Measurements from ENCODE around the gene CCDC120.

The CCDC120 gene, protein sequence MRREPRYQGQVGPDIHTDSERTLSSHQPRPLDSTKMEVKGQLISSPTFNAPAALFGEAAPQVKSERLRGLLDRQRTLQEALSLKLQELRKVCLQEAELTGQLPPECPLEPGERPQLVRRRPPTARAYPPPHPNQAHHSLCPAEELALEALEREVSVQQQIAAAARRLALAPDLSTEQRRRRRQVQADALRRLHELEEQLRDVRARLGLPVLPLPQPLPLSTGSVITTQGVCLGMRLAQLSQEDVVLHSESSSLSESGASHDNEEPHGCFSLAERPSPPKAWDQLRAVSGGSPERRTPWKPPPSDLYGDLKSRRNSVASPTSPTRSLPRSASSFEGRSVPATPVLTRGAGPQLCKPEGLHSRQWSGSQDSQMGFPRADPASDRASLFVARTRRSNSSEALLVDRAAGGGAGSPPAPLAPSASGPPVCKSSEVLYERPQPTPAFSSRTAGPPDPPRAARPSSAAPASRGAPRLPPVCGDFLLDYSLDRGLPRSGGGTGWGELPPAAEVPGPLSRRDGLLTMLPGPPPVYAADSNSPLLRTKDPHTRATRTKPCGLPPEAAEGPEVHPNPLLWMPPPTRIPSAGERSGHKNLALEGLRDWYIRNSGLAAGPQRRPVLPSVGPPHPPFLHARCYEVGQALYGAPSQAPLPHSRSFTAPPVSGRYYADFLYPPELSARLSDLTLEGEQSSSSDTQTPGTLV

DNA sequence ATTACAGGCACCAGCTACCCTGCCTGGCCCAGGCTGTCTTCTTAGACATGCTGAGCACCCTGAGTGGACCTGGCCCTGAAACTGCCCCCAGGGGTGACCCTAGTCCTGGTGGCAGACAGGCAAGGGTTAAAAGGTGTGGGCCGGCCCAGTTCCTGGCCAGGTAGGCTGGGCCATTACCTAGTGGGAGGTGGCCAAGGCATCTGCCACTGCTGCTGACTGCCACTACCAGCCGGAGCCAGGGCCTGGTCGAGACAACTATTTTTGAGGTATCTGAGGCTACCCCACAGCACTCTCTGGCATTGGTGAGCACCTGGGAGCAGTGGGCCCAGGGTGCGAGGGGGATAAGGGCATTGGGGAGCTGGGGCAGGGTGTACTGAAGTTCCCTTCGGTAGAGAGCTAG, at the start of gene CCDC120:
Gene CCDC120, plus strand, starts transcription at position 206 of the 400 bp plus-strand sequence. CDS start 3,043 bp downstream, outside the sequence.
- DNase-seq: no peak

DNA sequence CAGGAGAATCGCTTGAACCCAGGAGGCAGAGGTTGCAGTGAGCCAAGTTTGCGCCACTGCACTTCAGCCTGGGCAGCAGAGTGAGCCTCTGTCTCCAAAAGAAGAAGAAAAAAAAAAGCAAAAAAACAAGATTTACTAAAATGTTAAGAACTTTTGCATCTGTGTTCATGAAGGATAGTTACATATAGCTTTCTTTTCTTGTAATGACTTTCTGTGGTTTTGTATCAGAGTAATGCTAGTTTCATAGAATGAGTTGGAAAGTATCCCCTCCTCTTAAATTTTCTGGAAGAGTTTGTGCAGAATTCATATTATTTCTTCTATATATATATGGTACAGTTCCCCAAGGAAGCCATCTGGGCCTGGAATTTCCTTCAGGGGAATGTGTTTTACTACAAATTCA, 39.7 kb upstream of the CCDC120 start:
- no peak for DNase-seq

DNA sequence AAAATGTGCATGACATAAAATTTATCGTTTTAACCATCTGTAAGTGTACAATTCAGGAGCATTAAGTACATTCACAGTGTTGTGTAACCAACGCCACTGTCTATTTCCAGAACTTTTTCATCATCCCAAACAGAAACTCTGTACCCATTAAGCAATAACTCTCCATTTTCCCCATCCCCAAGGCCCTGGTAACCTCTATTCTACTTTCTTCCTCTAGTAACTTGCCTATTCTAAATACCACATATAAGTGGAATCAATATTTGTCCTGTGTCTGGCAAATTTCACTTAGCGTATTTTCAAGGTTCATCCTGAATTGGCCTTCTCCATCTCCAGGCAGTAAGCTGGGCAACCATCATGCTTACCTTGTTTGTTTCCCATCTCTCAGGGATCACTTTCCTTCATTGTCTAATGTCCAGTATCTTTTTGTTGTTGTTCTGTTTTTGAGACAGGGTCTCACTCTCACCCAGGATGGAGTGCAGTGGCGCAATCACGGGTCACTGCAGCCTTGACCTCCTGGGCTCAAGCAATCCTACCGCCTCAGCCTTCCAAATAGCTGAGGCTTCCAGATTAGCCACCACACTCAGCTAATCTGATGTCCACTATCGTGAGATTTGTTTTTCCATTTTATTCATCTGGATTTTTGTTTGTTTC, 39.1 kb upstream of the CCDC120 start:
- DNase-seq: peak; percentile 65

DNA sequence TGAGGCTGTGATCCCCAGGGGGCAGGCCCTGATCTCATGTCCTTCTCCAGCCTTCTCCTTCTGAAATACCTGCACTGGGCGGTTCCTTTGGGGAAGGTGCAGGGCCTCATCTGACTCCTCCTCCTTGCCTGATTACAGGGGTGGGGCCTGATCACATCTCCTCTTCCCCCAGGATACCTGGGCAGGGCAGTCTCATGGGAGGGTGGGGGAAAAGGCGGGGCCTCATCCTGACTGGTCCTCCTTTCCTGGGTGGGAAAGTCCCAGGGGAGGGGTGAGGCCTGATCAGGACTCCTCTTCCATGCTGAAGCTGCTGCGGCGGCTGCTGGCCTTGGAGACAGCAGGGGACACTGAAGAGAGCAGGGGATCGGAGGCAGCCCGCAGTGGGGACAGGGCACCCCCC, 28.9 kb upstream of the CCDC120 start:
- DNase-seq: no peak

DNA sequence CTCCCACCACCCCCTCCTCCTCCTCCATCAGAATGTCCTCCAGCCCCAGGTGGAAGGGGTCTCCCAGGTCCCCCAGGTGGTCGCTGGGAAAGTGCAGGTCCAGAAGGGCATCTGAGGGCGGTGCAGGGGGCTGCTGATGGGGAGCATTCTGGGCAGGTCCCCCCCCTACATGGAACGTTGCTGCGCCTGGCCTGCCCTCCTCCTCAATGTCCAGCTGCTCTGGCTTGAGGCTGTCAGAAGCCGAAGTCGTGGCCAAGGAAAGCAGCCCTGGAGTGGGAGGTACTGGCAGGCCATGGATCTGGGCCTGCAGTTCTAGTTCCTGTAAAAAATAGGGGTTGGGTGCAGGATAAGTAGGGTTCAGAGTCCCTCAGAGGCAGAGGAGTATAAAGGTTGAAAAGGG, 28.5 kb upstream of the CCDC120 start:
- DNase-seq: no peak

DNA sequence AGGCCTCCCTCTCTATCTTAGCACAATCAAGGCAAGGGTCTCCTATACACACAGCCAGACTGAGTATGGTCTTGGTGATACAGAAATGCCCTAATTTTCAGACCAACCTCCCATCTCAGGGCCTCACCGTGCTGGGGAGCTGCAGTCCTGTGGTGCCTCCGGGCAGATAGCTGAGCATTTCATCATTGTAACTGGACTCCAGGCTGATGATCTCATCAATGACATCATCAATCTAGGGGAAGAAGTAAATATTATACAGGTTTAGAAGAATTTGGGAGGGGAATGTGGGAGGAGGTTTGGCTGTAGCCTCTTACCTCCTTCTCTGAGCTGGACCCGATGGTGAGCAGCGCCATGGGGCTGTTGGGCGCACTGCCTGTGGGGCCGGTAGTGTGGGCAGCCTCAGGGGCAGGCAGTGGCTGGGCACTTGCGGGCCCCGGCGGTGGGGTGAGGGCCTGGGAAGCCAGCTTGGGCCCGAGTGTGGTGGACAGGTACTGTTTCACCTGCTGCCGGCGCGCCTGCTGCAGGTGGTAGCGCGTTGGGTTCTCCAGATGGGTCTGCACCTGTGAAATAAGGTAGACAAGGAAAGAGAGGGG, 20.8 kb upstream of the CCDC120 start:
- DNase-seq: no peak

DNA sequence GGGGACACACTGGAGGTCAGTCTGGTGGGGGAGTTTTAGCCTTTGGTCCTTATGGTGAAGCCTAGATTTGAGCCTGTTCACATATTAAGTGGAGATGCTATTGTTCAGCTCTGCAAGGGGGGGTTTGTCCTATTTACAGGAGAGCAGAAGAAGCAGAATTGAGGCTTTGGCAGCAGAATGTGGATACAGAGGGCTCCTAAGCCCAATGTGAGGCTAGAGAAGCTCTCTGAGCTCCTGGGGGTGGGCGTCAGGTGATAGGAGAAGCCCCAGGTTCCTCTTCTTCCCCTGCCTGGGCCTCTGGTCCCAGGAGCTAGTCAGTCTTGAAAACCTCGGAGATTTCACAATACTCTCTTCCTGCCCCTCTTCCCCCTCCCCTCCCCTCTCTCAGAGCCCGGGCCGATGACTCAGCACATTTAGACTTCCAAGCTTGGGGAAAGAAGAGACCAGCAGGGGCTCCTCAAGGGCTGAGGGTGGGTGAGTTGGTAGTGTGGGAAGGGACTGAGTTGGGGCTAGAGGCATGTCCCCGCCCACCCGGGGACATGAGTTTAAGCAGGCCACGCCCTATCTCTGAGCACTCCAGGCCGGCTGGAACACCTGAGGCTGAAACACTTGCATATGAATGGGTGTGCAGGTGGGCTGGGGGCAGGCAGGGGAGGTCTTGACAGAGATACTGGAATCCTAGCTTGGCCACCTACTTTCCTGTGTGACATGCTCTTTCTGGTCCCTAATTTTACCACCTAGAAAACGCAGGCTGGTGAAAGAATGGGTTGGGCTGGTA, 19.0 kb upstream of the CCDC120 start:
- peak; percentile 84 for DNase-seq

DNA sequence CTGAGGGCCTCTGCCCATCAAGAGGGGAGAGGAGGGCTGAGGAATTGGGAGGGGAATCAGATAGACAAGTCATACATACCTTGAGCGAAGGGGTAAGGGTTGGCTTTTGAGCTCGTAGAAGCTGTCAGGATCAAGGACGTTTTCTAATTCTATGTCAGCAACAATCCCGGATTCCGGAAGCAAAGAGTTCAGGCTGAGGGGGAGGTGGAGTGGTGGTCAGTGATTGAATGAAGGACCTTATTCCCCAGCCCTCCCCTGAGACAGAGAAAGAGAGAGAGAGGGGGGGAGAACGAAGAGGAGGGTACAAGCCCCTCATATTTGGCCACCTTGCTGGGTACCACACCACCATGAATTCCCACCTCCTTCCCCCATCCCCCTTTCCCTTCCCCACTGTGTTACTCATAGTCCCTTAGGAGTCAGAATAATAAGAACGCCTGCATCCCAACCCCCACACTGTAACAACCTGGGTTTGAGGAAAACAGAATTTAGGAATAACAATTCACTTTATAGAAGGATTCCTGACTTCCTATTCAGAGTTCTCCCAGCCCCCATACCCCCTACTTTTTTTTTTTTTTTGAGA, 18.3 kb upstream of the CCDC120 start:
- no peak for DNase-seq

DNA sequence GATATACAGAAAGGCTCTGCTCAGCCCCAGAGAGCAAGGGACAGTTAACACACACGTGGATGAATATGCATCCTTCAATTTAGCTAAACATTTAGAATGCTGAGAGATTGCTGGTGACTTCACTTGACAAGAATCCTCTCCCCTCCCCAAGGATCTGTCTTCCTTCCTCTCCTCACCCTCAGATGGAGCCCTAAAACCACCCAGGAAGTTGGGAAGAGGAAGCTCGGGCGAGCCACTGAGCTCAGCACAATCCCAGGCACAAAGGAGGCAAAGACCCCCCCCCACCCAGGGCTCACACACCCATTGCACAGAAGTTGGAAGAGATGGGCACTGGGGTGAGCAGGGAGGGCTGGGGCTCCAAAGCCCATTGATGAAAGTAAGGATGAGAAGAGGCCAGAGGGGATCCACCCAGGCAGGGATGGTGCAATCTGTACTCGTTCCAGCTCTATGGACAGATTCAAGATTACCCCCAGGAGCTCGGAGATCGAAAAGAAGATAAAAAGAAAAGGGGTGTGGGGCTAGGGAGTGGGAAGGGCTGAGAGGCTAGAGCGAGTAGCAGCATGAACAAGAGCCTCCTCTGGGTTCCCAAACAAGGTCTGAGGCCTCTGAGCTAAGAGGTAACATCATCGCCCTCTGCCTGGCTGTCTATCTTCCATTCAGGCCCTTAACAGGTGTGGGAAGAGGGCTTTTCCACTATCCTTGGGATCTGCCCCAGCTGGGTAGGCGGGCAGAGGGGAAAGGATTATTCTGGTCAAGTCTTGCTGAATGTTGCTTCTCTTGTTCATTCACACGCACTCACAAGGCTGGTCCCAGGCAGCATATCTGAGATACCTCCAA, 16.8 kb upstream of the CCDC120 start:
- no peak for DNase-seq

DNA sequence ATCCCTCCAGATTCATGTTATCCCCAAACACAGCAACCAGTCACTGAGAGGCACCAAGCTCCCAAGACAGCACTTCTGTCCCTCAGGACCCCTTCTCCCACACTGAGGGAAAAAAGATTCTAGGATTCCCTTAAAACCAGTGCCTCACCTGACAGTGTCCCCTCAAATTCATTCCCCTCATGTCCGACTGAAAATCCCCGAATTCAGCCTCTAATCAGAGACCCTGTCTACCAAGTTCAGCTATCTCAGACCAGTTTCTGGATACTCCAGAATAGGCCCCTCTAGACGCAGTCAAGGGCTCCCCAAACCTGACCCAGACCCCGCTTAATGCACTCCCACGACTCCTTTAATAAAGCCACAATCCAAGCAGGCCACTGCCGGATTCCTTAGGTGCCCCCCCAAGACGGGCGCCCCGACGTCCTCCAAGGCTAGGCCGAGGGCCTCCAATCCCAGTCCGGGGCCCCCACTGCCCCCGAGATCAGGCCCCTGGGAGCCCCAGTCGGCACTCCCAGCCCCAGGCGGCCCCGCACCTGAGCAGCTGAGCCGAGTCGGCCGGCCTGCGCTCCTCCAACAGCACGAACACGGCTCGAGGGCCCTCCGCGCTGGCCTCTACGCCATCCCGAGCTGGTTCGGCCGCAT, 16.1 kb upstream of the CCDC120 start:
- DNase-seq: no peak

DNA sequence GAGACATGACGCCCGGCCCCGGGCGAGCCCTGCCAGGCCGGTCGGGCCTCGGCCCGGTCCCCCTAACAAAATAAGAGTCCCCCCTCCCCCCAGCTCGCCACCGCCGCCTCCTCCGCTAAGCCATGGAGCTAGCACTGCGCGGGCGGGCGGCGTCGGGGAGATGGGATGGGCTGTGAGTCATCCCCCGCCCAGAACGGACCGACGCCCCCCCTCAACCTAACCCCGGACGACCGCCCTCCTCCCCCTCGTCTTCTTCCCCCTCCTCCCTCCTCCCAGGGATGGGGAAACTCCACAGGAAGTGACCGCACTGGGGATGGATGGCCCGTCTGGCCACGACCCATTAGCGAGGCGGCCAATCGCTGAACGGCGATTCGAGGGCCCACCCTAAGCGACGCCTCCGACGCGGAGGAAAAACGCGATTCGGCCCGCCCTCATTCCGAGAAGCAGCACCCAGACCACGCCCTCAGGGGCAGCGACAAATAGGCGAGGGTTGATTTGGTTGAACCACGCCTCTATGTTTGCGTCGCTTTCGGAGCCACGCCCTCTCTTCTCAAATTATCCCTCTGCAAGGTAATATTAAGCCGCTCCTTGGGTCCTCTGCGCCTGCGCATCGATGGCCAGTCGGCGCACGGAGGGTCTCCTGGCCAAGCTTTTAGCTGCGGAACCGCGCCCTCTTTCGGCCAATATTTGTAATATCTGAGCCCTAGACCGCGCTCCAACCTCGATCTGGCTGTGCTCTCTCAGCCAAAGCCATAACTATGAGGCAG, 15.4 kb upstream of the CCDC120 start, which contains the start of gene TFE3:
Gene TFE3, minus strand, starts transcription at position 138 of the 767 bp plus-strand sequence. Its CDS starts 131 bp downstream, at position 7.
- peak; percentile 98 for DNase-seq

DNA sequence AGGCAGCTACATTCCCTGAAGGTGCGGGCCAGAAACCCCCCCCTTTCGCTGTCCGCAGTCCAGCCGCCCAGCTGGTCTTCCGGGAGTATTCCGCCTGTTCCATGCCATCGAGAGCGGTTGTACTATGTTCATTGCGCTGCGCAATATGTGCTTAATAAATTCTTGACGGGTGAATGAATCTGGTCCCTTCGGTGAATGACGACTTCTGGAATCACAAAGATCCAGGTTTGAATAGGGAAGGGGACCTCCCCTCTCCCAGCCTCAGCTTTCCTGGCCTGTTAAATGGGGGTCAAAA, 14.9 kb upstream of the CCDC120 start:
- no peak for DNase-seq

DNA sequence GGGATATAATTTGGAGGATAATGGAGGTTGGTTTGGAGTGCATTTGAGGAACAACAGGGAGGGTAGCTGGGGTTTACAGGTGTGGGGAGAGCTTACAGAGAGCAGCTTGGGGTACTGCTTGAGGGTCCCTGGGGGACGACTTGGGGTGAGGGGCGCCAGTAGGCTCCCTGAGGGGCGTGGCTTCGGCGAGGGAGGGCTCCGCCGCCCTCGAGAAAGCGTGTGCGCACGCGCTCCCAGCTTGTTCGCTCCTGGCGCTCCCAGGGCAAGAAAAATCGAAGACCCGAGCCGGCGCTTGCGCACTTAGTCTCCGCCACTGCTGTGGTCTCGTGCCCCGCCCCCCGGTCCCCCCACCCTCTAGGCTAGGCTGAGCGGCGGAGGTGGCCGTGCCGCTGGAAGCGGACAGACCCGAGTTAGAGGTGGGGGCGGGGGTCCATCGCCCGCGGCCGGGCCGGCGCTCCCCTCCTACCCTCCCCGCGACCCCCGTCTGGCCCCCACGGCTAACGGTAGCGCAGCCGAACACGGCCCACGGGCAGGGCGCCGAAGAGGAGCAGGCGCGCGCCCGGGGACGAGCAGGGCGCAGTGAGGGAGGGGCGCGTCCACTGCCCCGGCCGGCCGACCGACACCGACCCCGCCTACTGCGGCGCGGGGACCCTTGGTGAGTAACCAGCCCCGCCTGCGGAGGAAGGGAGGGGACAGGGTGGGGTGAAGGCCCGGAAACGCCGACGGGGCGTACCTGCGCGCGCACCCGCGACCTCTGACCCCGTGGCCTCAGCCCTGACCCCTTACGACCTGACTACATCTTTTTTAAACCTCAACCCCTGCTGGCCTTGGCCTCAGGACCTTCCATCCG, 5.4 kb upstream of the CCDC120 start:
- no peak for DNase-seq

DNA sequence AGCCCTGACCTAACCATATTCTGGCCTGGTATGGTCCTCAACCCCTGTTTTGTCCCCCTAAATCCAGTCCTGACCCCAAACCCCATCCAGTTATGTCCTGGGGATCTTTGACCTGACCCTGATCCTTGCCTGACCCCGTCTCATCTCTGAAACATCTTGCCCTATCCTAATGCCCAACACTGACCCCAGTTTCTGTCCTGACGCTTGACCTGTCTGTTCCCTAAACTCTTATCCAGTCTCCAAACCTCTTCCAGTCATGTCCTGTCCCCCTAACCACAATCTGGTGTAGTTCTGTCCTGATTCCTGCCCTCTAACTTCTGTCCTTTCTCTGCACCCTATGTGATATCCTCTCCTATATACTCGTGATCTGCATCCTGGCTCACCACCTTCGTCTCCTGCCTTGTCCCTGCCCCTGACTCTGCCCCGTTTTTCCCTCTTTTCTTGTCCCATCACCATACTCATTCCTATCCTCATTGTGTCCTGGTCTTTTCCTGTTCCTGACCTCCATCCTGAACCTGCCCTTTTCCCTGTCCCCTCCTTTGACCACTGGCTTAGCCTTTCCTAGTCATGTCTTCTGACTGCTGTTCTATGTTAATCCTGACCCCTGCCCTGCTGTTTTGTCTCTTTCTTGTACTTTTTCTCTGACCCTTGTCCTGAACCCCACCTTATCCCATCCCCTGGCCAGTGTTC, 4.6 kb upstream of the CCDC120 start:
- no peak for DNase-seq

DNA sequence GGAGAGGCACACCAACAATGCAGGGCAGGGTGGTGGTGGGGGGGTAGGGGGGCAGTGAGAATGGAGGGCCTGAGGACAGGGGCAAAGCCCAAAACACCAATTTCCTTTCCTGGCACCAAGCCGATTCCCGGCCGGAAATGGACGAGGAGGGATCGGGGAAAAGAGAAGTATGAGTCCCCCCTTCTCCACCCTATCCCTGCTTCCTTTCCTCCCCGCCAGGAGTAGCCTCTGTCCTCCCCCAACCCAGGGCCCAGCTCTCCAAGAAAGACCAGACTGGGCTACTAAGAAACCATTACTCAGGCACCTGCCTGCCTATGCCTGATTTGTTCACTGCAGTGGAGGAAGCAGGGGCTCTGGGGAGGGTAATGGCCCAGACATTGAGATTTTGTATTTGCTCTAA, 402 bp downstream of the CCDC120 start:
- no peak for DNase-seq

DNA sequence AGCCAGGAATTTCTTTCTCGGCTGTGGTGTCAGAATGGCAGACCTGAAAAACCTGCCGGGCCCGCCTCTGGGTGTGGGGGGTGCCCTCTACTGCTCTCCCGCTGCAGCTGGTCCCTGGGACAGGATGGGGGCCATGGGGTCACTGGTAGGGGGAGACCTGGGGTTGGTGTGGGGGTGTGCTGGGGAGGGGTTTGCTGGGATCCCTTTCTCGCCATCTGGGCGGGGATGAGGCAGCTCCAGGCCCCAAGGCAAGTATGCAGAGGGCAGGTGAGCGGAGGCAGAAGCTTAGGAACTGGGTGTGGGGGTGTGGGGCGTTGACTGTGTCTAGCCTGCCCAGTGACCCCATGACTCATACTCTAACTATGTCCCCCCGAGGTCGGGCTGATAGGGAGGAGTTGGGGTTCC, 884 bp downstream of the CCDC120 start:
- DNase-seq: no peak

DNA sequence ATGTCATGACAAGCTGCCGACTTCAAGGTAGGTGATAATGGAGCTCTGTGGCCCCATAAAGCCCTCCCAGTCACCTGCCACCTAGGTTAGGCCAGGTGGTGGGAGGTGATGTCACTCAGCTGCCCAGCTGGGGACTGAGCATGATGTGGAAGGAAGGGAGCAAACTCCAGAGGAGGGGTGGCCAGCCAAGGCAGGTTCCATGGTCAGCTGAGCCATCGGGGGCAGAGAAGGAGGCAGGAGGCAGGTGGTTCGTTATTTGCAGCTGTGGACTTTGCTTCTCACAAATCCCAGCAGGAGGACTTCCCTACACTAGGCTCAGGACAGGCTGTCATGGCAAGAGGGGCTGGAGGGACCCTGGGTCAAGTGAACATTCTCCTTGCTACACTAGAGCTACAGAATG, 2.1 kb downstream of the CCDC120 start:
- DNase-seq: no peak

DNA sequence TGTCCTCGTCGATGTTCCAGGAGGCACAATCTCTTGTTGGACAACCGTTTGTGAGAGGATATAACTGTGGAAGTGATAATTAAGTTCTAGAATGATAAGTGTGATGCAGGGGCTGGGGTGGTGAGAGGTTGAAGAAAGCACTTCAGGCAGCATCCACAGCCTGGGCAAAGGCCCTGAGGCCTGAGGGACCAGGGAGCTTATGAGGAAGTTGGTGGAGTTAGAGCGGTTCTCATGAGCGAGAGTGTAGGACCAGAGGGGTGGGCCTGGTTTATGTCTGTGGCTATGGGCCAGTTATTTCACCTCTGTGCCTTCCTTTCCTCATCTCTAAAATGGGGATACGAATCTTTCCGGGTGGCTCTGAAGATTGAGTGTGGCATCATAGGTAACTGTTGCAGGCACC, 2.7 kb downstream of the CCDC120 start:
- DNase-seq: no peak

DNA sequence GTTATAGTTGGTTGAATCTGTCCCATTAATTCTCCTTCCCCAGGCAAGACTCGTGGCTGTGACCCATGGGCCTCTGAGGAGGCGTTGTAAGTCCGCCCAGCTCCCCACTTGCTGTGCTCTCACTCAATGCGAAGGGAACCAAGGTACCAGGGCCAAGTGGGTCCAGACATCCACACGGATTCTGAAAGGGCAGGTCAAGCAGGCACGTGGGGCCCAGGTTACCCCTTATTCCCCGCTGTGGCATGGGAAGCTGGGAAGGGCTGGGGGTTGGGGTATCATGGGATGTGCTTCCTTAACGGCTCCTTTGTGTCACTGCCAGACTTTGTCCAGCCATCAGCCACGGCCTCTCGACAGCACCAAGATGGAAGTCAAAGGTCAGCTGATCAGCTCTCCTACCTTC, 3.1 kb downstream of the CCDC120 start:
- no peak for DNase-seq

Data from MV-4-11 (cell line).